PC-3 (cell line): ENCODE data around the gene RNASEL.

Experiments used
- CTCF ChIP-seq: fragments of 300-600 bp; sonication (generic); conservative IDR thresholded peaks from 2 replicates; pipeline ENCODE4 v1.5.1; 2017; ENCODE audit warnings: antibody characterized with exemption, low read depth, mild to moderate bottlenecking, low read length
- EZH2 ChIP-seq: fragments of 300-600 bp; sonication (generic); IDR thresholded peaks from one replicate; pipeline ENCODE4 v1.6.1; 2017; ENCODE audit warnings: antibody characterized with exemption, mild to moderate bottlenecking, low read length; ENCODE audit not compliant: unreplicated experiment
- EZH2phosphoT487 ChIP-seq: fragments of 300-600 bp; sonication (generic); IDR thresholded peaks from 2 replicates; pipeline ENCODE4 v1.6.1; 2018; ENCODE audit warnings: mild to moderate bottlenecking, antibody characterized with exemption, low read length, borderline replicate concordance

GRCh38 chr1:182525342-182525741, 63.7 kb downstream of the RNASEL start:
- no peak for TF ChIP-seq CTCF
- no peak for TF ChIP-seq EZH2
- no peak for TF ChIP-seq EZH2phosphoT487
